HG03571 (cell line): ENCODE data around the gene DHX38.

ENCODE experiments used
- ATAC-seq: cut with Tn5 transposase; IDR thresholded peaks from one replicate; pipeline ENCODE4 v1.9.1; 2021; ENCODE audit not compliant: unreplicated experiment

The DHX38 gene

DNA sequence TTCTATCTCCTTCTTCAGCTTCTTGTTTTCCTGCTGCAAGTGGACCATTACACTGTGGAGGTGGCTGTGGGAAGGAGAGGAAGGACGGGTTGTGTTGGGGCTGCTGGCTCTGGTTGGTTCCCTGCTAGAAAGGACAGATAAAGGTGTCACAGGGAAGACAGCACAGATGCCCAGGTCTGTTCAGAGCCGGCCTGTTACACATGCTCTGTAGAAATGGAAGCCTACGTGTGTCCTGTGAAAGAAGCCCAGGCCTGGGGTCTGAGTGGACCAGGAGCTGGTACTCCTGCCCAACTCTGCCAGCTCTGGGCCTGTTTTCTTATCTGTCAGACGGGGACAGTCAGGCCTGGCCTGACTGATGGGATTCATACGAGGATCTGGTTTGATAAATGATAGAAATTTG lies 26.4 kb downstream of the DHX38 start:
- no peak for ATAC-seq

- no peak for ATAC-seq
Observed at GRCh38 chr16:72122308-72122707, 28.7 kb downstream of the DHX38 start.

GRCh38 chr16:72122916-72123315 lies 29.3 kb downstream of the DHX38 start:
- no peak for ATAC-seq

DNA sequence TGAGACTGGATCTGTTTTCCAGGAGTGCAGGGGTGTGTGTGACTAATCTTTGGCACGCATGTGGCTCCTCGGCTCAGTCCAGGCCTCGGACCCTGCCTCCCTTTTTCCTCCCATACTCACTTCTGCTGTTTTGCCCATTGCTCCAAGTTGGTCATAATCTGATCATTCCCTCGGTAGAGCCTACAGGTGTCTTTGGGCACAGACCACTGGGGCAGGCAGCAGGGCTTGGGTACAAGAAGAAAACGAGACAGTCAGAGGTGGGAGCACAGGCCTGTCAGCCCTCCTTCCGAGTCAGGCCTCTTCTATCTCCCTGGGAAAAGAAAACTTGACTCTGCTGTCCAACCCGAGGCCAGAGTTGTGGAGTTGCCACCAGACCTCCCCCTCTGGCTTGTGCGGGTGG lies 29.8 kb downstream of the DHX38 start:
- ATAC-seq, result no peak

GRCh38 chr16:72124148-72124547 lies 30.5 kb downstream of the DHX38 start:
- no peak for ATAC-seq

- ATAC-seq, result no peak
Observed at GRCh38 chr16:72124761-72125634, 31.4 kb downstream of the DHX38 start.

GRCh38 chr16:72125635-72126428 lies 32.2 kb downstream of the DHX38 start:
- no peak for ATAC-seq

- ATAC-seq, result no peak
Observed at GRCh38 chr16:72126429-72126765, 32.8 kb downstream of the DHX38 start.

GRCh38 chr16:72128701-72129100 lies 35.1 kb downstream of the DHX38 start:
- ATAC-seq, result no peak

DNA sequence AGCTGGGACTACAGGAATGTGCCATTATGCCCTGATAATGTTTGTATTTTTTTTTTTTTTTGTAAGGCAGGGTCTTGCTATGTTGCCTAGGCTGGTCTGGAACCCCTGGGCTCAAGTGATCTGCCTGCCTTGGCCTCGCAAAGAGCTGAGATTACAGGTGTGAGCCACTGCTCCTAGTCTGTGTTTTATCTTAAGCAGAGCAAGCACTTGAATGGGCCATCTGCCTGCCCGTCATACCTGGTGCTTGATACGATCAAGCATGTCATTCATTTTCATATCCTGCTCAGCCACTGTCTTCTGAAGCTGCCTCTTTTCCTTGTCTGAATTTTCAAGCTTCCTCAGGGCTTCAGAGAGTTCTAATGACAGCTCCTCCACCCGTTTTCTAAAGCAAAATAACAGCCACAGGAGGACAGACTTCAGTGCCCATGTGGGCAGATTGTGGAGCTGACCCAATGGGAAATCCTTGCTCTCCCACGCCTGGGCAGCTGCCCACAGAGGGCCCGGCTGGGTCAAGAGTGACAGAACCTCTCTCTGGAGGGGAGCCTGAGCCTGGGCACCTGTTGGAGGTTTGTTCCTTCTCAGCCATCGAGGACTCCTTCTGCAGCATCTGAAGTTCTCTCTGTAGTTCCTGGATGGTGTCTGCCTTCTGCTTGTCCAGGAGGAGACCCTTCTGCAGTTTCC lies 36.5 kb downstream of the DHX38 start:
- no peak for ATAC-seq

DNA sequence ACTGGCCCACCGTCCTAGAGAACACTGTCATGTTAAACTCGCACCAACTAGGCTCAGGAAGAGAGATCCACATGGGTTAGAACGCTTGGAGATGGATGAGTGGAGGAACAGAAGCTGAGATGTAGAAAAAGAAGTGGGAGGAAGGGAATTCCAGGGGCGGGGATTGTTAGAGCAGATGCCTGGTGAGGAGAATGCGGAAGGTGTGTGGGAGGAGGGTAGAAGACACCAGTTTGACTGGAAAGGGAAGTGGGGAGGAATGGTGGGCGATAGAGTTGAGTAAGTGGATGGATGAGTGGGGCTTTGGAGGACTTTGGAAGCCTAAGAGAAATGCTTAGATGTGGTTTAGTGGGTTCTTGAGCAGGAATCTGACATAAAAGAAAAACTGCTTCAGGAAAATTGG lies 37.4 kb downstream of the DHX38 start:
- no peak for ATAC-seq

DNA sequence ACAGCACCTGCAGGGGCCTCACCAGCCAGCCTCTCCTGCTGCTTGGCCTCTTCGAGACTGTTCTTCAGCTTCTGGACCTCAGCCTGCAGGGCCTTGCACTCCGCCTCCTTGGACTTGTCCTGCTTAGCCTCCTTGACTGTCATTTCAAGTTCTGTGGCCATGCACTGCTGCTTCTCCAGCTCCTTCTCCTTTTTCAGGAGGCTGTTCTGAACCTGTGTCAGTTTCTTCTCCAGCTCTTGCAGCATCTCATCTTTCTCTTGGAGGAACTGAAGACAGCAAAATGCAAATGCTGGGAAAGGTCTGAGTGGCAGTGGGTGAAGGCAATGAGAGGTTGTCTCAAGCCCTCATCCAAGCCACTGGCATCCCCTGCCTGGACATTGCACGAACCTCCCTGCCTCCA lies 39.1 kb downstream of the DHX38 start:
- no peak for ATAC-seq

- ATAC-seq, result no peak
Observed at GRCh38 chr16:72134507-72134906, 40.9 kb downstream of the DHX38 start.

- ATAC-seq, result no peak
Observed at GRCh38 chr16:72137380-72138063, 43.9 kb downstream of the DHX38 start.

- no peak for ATAC-seq
Observed at GRCh38 chr16:72138064-72138572, 44.5 kb downstream of the DHX38 start.

DNA sequence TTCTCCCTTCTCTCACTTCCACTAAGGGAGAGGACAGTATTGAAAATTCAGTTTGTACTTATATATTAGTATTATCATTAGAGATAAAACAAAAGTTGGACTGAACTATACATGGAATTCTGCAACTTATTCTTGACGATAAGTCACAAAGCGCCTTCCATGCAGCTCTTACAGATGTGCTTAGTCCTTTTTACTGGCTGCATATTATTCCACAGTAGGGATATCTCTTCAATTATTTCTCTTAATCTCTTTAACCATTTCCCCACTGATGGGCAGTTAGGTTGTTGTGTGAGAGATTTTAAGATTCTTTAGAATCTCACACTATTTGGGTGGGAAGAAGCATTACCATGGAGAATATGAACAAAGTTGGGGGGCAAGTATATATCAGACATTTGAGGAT lies 46.3 kb downstream of the DHX38 start:
- no peak for ATAC-seq

GRCh38 chr16:72142476-72142875 lies 48.8 kb downstream of the DHX38 start:
- no peak for ATAC-seq

- ATAC-seq, result no peak
Observed at GRCh38 chr16:72149676-72150464, 56.2 kb downstream of the DHX38 start.

DNA sequence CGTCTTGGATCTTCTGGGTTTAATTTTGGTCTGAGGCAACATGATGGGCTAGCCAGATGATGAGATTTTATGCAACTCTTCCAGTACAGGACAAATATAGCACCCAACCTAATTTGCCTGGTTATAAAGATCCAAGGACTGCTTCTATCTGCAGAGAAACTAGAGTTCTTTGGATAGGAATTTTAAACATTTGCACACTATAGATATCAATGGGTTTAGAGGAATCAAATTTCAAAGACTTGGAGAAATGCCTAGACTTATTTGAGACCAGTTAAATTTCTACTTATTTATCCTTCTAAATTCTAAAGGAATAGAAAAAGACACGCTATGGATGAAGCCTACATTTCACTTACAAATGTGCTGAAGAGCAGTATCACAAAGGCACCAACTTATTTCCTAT lies 65.7 kb downstream of the DHX38 start:
- ATAC-seq, result no peak

GRCh38 chr16:72159801-72160200 lies 66.2 kb downstream of the DHX38 start:
- ATAC-seq, result no peak
